ENCODE results near the gene NKAIN2. TPM values are rescaled to one million over a fixed set of nuclear protein-coding genes. Genes with fewer than 3 reads are reported as not detected.
"Not testable (repeated sequence)": the region's sequence is repeated elsewhere in the genome, so short reads cannot be mapped to it uniquely, and the experiment has no call there.

The NKAIN2 gene
- total RNA-seq, 1 donor from 2014 or later = not detected

DNA sequence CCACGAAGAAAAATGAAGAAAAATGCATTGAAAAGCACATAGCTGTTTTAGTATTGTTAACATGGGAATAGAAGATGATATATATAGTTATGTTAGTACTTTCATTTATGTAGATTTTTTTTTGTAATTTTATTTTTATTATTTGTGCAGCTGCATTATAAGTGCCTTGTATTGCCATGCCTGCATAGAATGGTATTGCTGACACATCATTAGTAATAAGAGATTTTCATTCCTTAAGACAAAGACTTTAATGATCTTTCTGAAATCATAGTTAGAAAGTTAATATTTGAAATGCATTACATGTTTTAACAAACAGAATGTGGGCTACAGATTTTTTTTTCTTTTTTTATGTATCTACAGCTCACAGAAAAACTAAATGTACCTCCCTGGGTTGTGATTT is 506.5 kb downstream of the NKAIN2 start:
- DNase-seq (ENCODE audit: low read depth in 2 of 2) = no peak

DNA sequence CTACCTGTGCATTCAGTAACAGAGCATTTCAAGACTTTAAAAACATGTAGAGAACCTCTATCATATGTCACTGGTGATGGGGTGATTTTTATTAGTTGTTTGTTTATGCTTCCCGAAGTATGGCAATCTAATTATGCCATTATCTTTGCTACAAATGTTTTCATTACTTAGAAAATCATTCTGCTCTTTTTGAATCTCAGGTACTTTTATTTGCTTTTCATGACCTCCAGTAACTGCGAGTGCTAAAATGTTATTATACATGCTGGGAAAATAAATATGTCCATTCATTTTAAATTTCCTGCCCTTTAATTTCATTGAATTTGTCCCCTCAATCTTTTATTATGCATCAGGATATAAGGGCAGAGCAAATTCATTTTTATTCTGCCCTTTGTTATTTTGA is 515.7 kb downstream of the NKAIN2 start:
- DNase-seq (ENCODE audit: low read depth in 2 of 2) = no peak

DNA sequence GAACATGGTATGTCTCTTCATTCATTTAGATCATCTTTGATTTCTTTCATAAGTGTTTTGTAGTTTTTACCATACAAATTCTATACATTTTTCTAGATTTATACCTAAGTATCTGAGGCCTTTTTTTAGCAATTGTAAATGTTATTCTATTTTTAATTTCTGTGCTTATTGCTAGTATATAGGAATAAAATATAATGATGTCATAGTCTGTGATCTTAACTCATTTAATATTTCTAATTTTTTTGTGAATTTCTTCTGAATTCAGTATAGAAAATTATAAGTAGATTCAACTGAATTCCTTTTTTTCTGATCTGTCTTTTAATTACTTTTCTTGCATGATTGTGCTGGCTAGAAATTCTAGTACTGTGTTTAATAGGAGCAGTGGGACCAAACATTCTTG is 520.6 kb downstream of the NKAIN2 start:
- no peak for DNase-seq (ENCODE audit: low read depth in 2 of 2)

DNA sequence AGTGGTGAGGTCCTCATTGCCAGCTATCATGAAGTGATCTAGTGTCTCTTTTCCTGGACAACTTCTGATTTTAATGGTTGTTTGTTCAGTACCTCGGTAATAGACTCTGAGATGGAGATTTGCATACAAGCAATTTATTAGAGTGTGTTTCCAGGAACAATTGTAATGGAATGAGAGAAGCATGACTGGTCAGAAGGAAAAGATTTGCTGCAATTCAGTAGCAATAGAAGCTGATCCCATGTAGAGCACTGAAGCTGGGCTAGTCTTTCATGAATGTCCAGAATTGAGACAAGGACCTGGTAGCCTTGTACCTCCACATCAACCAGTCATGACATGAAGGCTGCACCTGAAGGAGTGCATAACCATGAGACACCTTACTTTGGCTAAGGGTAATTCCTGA is 526.5 kb downstream of the NKAIN2 start:
- no peak for DNase-seq (ENCODE audit: low read depth in 2 of 2)

DNA sequence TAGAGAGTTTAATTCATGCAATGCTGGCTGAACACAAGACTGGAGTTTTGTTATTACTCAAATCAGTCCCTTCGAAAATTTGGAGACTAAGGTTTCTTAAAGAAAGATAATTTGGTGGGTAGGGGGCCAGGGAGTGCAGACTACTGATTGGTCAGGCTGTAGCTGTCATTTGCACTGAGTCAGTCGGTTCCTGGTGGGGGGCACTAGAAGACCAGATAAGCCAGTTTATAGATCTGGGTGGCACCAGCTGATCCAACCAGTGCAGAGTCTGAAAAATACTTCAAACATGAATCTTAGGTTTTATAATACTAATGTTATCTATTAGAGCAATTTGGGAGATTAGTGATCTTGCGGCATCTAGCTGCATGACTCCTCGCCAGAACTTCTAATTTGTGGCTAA is 530.7 kb downstream of the NKAIN2 start:
- no peak for DNase-seq (ENCODE audit: low read depth in 2 of 2)

DNA sequence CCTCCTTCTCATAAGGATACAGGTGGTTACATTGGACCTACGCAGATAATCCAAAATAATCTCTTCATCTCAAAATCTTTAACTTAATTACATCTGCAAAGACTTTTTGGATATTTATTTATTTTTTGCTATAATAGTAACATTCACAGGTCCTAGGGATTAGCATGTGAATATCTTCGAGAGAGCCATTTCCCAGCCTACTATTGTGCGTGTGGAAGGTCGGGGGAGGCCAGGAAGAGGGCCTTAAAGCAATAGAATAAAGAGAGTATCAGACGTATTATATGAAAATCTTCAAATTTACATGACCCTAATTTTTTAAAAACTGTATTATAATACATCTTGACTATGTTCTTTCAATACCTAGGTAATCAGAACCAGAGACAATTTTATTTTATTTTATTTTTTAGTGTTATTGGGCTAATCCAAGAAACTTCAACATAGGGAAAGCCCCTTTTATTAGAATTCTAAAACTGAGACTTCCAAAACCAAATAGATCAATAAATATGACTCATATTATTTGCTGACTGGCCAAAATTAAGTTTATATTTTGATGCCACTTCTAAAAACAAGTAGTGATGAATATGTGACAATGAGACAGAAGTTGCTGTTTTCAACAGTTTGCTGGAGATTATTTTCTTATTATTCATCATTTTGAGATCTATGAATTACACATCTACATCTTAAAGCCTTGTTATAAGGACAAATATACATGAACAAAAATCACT is 536.1 kb downstream of the NKAIN2 start:
- no peak for DNase-seq (ENCODE audit: low read depth in 2 of 2)

DNA sequence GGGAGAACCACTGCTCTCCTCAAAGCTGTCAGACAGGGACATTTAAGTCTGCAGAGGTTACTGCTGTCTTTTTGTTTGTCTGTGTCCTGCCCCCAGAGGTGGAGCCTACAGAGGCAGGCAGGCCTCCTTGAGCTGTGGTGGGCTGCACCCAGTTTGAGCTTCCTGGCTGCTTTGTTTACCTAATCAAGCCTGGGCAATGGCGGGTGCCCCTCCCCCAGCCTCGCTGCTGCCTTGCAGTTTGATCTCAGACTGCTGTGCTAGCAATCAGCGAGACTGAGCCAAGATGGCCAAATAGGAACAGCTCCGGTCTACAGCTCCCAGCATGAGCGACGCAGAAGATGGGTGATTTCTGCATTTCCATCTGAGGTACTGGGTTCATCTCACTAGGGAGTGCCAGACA is 544.7 kb downstream of the NKAIN2 start:
- DNase-seq (ENCODE audit: low read depth in 2 of 2) = not testable (repeated sequence)

DNA sequence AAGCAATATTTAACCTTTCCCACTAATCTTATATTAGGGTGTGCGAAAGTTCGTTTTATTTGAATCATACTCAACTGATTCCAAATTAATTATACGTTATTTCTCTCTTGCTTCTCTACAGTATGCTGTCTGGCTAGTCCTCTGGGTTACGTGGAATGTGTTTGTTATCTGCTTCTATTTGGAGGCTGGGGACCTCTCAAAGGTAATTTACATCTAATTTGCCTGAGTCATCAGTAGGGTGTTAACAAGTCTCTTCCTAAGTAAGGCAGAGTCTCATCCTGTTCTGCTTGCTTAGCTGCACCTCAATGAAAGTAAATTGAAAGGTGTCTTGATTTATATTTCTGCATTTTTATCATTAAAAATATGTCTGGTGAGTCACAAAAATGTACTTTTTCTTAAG is 551.5 kb downstream of the NKAIN2 start:
- DNase-seq (ENCODE audit: low read depth in 2 of 2) = no peak

DNA sequence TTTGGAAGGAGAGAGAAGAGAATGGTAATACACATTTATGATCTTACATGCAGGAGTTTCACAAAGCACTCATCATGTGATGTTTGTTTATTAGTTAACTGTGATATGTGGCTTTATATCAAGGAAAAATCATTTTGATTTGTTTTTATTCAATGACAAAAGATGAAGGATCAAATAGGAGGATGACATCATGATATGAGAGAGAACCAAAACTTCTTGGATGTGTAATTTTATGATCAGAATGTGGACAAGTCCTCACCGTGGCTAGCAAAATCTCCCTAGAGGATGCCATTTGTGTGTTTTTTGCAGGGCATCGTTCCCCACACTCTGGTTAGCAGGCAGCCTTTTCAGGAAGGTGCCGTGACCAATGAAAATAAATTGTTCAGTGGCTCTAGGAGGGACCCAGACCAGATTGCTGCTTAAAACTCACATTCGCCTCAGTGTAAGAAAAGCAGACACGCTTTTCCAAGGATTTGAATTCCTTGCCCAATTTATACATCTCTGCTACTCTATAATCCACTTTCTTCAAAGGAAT is 552.7 kb downstream of the NKAIN2 start:
- no peak for DNase-seq (ENCODE audit: low read depth in 2 of 2)

DNA sequence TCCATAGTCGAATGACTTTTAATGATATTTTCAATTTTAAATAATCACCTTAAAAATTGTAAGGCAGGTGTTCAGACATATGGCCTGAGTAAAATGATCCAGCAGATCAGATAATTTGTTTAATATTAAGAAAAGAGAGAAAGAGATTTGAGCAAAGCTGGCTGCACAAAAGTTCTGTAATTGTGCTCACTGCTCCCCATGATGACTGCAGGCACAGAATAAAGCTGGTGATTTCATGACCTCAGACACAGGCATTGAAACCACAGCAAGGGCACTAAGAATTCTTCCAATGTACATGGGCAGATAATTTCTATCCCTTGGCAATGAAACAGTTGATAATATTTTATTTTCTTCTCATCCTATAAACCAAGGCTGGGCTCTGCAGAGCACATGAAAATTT is 553.1 kb downstream of the NKAIN2 start:
- DNase-seq (ENCODE audit: low read depth in 2 of 2) = no peak

DNA sequence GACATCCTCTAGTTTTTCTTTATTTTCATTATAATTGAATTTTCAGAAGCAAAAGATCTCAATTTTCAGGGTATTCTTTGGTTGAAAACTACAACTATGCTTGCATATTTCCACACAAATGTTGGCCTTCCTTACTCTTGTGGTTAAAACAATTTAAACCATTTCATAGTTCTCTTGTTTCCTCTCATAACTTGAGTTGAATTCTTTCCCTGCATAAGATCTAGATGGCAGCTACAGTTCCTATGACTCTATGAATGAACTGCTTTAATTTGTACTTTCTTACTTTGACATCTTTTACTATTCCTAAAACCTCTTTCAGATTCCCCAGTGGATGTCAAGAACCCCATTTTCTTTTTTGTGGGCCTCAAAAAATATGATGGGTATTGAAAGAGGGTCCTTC is 564.5 kb downstream of the NKAIN2 start:
- DNase-seq (ENCODE audit: low read depth in 2 of 2) = no peak

DNA sequence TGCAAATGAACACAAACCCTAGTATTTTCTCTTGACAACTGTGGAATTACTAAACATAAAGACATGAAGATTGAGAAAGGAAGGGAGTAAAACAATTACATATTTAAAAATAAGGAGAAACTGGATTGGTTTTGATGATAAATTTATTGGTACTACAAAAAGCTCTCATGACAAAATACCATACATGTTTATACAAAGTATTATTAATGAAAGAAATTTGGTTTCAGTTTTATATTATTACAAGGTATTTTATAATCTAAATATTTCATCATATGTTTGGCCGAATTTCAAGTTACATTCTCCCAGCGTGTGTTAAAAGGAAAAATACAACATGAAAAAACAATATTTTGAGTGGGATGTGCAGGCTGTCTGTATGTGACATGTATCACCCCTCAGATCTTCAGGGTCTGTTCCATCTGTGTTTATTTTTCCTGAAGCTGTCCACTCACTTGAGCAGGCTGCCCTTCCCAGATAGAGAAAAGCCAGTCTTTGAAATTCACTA is 568.4 kb downstream of the NKAIN2 start:
- DNase-seq (ENCODE audit: low read depth in 2 of 2) = no peak

DNA sequence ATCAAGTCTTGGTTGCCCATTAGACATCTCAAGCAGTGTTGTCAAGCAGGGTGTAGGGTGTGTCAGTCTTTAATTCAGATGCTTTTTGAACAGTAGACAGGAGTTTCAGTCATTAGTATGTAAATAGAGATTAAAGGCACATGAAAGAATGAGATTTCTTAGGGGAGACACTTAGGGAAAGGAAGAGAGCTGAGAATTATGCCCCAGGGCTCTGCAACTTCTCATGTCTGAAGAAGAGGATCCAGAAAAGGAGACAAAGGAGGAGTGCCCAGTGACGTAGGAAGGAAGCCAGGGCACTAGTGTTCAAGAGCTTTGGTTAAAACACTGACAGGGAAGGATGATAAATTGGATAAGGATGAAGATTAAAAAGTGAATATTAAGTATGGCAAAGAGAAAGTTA is 569.7 kb downstream of the NKAIN2 start:
- DNase-seq (ENCODE audit: low read depth in 2 of 2) = no peak

DNA sequence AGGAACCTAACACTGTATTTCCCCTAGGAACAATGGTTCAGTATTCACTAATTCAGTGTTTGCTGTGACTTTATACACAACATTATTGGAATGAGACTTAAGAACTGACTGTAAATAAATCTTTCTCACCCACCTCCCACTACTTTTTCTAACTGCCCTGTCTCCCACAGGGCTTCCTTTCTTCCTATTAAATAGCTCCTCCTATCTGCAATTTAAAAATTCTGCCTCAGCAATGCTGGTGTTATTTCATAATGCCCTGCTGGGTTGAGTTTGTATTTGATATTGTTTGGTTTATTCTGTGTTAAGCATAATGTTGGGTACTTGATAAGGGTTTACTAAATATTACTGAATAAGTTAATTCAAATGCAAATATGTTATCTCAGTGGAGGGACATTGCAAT is 585.5 kb downstream of the NKAIN2 start:
- DNase-seq (ENCODE audit: low read depth in 2 of 2) = no peak

DNA sequence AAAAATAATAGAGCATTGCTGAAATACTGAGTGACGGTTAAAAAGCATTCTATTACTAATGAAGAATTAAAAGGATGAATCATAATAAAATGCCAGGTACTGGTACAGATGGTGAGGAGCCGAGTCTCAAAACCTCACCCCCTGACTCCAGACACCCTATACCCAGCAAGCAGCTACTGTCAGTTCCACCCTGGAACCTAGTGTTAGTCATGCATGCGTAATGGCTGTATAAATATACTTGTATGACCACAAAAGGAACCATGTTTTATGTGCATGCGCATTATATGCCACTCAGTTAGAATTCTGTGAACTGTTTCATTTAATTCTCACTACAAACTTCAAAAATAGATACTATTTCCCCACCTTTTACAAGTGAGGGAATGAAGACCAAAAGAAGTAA is 589.9 kb downstream of the NKAIN2 start:
- no peak for DNase-seq (ENCODE audit: low read depth in 2 of 2)

DNA sequence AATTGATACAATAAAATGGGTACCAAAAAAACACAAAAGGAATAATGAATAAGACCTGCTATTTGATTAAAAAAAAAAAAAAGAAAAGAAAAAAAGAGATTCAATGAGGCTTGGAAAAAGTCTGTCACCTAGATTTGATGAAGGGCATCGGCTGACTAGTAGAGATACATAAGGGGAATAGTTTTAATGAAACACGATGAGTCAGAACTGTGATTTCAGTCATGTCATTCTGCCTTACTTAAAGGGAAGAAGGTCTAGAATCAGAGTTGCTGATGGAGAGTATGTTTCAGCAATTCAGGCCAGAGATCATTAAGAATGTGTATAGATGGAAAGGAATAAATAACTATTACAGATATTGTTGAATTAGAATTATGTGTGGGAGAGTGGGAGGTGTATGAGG is 592.7 kb downstream of the NKAIN2 start:
- DNase-seq (ENCODE audit: low read depth in 2 of 2) = no peak

DNA sequence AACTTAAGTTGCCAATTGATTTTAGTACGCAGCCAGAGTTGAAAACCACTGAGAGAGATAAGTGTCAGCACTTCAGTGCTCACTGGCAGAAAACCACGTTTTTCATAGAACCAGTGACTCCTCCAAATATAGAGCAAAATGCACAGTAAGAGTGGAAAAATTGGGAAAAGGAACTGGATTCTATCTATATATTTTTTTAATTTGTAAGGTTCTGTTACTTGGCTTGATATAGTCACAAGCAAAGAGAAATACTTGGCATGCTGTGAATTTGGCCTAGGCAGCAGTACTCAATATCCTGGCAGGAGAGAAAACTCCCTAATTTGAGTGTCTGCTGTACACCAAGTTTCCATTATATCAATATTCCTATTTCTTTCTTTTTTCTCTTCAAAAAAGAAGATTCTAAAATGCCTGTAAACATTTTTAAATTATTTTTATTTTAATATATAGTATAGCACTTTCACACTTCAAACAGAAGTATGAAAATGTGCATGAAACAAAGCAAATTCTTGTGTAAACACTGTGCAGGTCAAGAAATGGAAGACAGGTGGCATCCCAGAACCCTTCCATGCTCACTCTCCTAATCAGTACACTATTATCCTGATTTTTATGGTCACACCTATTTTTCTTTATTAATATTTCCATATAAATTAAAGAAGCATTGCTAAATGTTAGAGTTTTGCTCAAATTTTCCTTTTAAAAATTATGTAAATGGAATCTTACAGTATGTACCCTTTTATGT is 596.8 kb downstream of the NKAIN2 start:
- DNase-seq (ENCODE audit: low read depth in 2 of 2) = no peak

DNA sequence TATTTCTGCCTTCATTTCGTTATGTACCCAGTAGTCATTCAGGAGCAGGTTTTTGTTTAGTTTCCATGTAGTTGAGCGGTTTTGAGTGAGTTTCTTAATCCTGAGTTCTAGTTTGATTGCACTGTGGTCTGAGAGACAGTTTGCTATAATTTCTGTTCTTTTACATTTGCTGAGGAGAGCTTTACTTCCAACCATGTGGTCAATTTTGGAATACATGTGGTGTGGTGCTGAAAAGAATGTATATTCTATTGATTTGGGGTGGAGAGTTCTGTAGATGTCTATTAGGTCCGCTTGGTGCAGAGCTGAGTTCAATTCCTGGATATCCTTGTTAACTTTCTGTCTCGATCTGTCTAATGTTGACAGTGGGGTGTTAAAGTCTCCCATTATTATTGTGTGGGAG is 606.8 kb downstream of the NKAIN2 start:
- not testable (repeated sequence) for DNase-seq (ENCODE audit: low read depth in 2 of 2)

DNA sequence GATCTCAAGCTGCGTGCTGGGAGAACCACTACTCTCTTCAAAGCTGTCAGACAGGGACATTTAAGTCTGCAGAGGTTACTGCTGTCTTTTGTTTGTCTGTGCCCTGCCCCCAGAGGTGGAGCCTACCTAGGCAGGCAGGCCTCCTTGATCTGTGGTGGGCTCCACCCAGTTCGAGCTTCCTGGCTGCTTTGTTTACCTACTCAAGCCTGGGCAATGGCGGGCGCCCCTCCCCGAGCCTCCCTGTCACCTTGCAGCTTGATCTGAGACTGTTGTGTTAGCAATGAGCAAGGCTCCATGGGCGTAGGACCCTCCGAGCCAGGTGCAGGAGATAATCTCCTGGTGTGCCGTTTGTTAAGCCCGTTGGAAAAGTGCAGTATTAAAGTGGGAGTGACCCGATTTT is 609.0 kb downstream of the NKAIN2 start:
- not testable (repeated sequence) for DNase-seq (ENCODE audit: low read depth in 2 of 2)

DNA sequence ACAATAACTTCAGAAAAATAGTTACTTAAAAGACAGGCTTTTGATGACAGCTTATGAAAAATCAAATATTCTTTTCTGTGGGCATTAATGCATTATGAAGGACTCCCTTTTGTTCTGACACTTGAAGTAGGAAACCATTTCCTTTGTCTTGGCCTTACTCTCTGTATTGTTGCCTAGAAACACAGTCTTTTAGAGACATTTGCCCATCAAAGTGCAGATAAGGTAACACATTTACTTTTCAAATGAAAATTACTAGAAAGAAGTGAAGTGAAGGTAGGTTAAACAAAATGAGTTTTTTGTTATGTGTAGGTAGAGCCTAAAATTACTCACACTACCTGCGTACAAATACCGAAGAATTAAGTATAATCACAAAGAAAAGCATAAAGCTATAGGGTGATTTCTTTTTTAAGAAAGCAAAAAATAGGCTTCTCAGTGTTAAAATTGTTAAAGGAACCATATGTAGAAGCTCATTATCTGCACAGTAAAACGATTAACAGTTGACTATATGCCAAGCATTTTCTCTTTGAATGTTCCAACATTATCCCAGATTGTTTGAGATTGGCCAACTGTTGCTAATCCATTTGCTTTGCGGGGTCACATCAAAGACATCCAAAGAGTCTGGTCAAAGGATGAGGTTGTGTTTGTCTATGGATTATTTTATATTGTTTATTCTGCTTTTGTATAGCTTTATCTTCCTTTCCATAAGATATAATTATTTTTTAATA is 616.6 kb downstream of the NKAIN2 start:
- DNase-seq (ENCODE audit: low read depth in 2 of 2) = no peak

DNA sequence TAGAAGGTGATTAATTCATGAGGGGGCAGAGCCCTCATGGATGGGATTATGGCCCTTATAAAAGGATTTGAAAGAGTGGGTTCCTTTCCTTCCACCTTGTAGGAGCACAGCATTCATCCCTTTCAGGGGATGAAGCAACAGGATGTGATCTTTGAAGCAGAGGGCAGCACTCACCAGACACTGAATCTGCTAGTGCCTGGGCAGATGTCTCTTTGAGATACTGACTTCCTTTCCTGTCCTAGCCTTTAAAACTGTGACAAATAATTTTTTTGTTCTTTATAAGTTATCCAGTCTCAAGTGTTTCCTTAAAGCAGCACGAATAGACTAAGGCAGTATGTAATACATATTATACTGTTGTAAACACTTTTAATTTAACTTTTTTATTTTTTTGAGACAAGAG is 620.0 kb downstream of the NKAIN2 start:
- no peak for DNase-seq (ENCODE audit: low read depth in 2 of 2)

DNA sequence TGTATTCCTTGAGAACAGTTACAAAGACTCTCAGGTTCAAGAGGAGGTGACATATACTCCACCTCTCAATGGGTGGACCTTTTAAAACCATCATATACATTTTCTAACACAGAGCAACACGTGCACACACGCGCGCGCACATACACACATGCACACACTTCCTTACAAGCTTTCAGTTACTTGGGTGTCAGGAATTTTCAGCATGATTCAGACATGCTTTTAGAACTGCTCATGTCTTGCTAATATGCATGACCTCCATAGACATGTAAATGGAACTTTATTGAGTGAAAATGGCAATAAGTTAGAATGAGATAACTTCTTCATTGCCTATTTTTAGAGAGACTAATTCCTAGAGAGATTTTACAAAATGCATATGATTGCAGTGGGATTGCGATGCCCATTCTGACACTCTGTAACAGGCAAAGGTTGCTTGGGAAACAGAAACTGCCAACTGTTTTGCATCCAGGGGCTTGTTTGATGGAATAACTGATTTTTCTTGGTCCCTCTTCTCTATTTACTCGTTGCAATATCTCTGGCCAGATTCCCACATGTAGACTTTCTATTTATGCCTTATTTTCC is 627.2 kb downstream of the NKAIN2 start:
- DNase-seq (ENCODE audit: low read depth in 2 of 2) = no peak

Data from dermis microvascular lymphatic vessel endothelial cell (primary cell).